Transverse colon (tissue), 4 donors: ENCODE results near the gene GSG1L. TPM values are rescaled to one million over a fixed set of nuclear protein-coding genes. Genes with fewer than 3 reads are reported as not detected.
A peak's percentile ranks its signal among the peaks of the same experiment; 100 is the strongest.

Experiments
- DNase-seq: peaks from one replicate; pipeline ENCODE4 v3.0.0-alpha.2; 2019
- H3K27ac ChIP-seq, 4 donors: fragments of 200-600 bp; sonication (generic); 2 replicates each; pipeline ENCODE4 v1.5.1; 2016 to 2018; ENCODE audit warnings: inconsistent platforms in 4 of 4
- H3K27me3 ChIP-seq: fragments of 200-600 bp; sonication (generic); 2 replicates; pipeline ENCODE4 v1.5.1; 2017; ENCODE audit warnings: inconsistent platforms
- H3K36me3 ChIP-seq, 4 donors: fragments of 200-600 bp; sonication (generic); 2 replicates each; pipeline ENCODE4 v1.5.1; 2017 to 2019; ENCODE audit warnings: inconsistent platforms in 4 of 4
- H3K4me1 ChIP-seq, 4 donors: fragments of 200-600 bp; sonication (generic); 2 replicates each; pipeline ENCODE4 v1.5.1; 2017 to 2020; ENCODE audit warnings: inconsistent platforms in 4 of 4
- H3K4me3 ChIP-seq, 4 donors: fragments of 200-600 bp; sonication (generic); 1 replicate in 1 of 4; 2 replicates in 3 of 4; pipeline versions ENCODE4 v1.5.1 to v1.6.1; 2017 to 2019; ENCODE audit warnings: inconsistent platforms in 4 of 4
- H3K9me3 ChIP-seq, 2 donors: fragments of 200-600 bp; sonication (generic); 2 replicates each; pipeline ENCODE4 v1.5.1; 2017 to 2019; ENCODE audit warnings: inconsistent platforms in 2 of 2
- EP300 ChIP-seq: sonication (generic); formaldehyde crosslinking; IDR thresholded peaks from one replicate; pipeline ENCODE4 v1.6.1; 2017; ENCODE audit warnings: antibody characterized with exemption, low read depth
- POLR2A ChIP-seq: fragments of 450-650 bp; IDR thresholded peaks from one replicate; pipeline ENCODE4 v1.6.1; 2016; ENCODE audit warnings: antibody characterized with exemption, mild to moderate bottlenecking, moderate library complexity
- POLR2AphosphoS5 ChIP-seq, 3 donors: sonication (generic); formaldehyde crosslinking; IDR thresholded peaks; one replicate each; pipeline ENCODE4 v1.6.1; 2016; ENCODE audit warnings: antibody characterized with exemption in 3 of 3
- WGBS, 2 donors: methylation state at CpG; one replicate each; pipeline ENCODE4 v1.1.5; 2018; ENCODE audit warnings: low coverage in 1 of 2; 5-methylcytosine and 5-hydroxymethylcytosine counted together
- in situ Hi-C, 4 donors: fragments of 200-750 bp; cut with MboI; loops; one replicate each; pipeline versions ENCODE4 v1.15.0 to v1.15.1; 2017; ENCODE audit warnings: low sequenced_read_pairs in 3 of 4, low pct_ligation_motif_present in 1 of 4, low pct_unique_long_range_greater_than_20kb in 1 of 4
- intact Hi-C: fragments of 100-400 bp; cut with DNase I; formaldehyde crosslinking; loops from one replicate; pipeline ENCODE4 v1.15.1; 2023; ENCODE audit warnings: low total_unique reads
- total RNA-seq, 4 donors: library from RNA; depleted of rRNA; stranded (reverse); fragments of >200 nt; gene quantifications; one replicate each; pipeline ENCODE4 v1.1.0, GENCODE V29; 2016
- TF ChIP-seq, protein P1 (sequence below), 5 experiments: fragments of 200-600 bp in 3 of 5; fragments of 450-650 bp in 2 of 5; sonication (generic) in 3 of 5; IDR thresholded peaks; 1 replicate in 2 of 5; 2 replicates in 3 of 5; pipeline ENCODE4 v1.5.1; 2016 to 2017; ENCODE audit warnings: antibody characterized with exemption in 5 of 5, inconsistent platforms in 3 of 5, mild to moderate bottlenecking in 2 of 5, moderate library complexity in 1 of 5

GSG1L gene
- total RNA-seq, 4 donors from 2014 or later = not detected

DNA sequence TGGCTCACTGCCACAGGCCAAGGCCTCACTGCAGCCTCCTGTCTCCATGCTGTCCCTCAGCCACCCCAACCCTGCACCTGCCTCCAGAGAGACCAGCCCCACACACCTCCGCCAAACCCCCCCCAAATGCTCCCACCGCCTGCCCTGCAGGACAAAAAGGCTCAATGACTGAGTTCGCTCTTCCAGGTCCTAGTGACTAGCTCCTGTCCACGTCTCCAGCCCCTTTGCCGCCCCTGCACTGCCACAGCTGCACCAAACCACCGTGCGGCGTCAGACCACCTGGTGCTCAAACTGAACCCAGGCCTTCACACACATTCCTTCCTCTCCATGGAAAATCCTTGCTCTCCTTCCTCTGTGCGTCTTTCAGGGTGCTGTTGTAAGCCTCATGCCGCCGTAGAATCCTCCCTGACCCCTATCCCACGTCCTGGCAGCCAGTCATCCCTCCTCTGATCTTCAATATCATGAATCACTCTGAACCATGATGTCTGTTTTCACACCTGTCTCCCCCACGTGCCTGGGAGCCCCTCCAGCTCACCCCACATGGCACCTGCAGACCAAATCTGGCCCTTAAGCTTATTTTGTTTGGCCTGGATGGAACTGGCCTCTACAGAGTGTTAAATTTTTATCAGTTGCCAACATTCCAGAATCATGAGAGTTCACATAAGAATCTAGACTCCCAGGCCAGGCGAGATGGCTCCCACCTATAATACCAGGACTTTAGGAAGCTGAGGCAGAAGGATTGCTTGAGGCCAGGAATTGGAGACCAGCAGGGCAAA, 4.3 kb upstream of the GSG1L start:
- DNase-seq = no peak
- 73 to 79% methylated on average over 5 to 14 of the region's 14 CpGs for WGBS, 2 donors
- Histone ChIP-seq H3K27me3 (peaks cover 22% of the 10 kb centered on the region), H3K36me3 (no peaks in the 10 kb centered on the region), H3K4me1 (peaks cover 0 to 1% (median 0%) of the 10 kb centered on the region in 4 donors), H3K9me3 (no peaks in the 10 kb centered on the region), H3K27ac (no peak overlapping the region), H3K4me3 (no peak overlapping the region)
- TF ChIP-seq, protein P1, sequence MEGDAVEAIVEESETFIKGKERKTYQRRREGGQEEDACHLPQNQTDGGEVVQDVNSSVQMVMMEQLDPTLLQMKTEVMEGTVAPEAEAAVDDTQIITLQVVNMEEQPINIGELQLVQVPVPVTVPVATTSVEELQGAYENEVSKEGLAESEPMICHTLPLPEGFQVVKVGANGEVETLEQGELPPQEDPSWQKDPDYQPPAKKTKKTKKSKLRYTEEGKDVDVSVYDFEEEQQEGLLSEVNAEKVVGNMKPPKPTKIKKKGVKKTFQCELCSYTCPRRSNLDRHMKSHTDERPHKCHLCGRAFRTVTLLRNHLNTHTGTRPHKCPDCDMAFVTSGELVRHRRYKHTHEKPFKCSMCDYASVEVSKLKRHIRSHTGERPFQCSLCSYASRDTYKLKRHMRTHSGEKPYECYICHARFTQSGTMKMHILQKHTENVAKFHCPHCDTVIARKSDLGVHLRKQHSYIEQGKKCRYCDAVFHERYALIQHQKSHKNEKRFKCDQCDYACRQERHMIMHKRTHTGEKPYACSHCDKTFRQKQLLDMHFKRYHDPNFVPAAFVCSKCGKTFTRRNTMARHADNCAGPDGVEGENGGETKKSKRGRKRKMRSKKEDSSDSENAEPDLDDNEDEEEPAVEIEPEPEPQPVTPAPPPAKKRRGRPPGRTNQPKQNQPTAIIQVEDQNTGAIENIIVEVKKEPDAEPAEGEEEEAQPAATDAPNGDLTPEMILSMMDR (IDR thresholded peaks at IDR 0.05) = no peak
- TF ChIP-seq POLR2A = no peak
- intact Hi-C loops = loop anchor here (10.0 kb wide), 1 partner anchor 333 kb away; no protein-coding TSS in a partner anchor
- in situ Hi-C loops = loop anchor here in 2 of 4 donors (25.0 kb wide), 1 partner anchor 455 kb away; no protein-coding TSS in a partner anchor

DNA sequence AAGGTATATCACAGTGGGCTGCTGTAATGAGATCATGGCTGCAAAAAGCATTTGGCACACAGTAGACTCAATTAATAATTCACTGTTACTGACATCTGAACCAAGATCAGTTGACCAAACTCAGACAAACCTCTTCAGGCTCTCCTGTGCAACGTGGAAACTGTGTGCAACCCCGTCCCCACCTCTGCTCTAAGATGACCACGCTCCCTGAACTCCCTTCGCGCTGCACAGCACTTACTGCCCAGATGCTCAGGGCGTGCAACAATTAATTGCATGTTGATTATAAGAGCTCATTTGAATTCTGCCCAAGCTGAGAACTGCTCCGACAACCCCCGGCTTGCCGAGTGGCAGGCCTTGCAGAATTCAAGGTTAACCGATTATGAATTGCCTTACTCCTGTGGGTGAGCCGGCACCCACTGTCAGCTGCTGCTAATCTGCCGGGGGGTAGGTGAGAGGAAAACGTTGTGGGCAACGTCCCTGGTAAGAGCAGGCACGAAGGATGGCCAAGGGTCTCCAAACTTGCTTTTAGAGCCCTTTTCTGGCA, 1.3 kb upstream of the GSG1L start:
- Histone ChIP-seq H3K9me3 (no peaks in the 10 kb centered on the region), H3K27me3 (peaks cover 51% of the 10 kb centered on the region), H3K27ac (no peak overlapping the region), H3K4me1 (peaks cover 0 to 5% (median 0%) of the 10 kb centered on the region in 4 donors), H3K36me3 (no peaks in the 10 kb centered on the region), H3K4me3 (no peak overlapping the region)
- DNase-seq = no peak
- 71% methylated on average over 15 of the region's 15 CpGs; no CpG with 5 or more reads in 1 of the 2 donors for WGBS, 2 donors
- TF ChIP-seq EP300 = no peak
- in situ Hi-C loops = loop anchor here in 2 of 4 donors (25.0 kb wide), 1 partner anchor 452 kb away; no protein-coding TSS in a partner anchor
- intact Hi-C loops = loop anchor here (10.0 kb wide), 1 partner anchor 330 kb away; no protein-coding TSS in a partner anchor

DNA sequence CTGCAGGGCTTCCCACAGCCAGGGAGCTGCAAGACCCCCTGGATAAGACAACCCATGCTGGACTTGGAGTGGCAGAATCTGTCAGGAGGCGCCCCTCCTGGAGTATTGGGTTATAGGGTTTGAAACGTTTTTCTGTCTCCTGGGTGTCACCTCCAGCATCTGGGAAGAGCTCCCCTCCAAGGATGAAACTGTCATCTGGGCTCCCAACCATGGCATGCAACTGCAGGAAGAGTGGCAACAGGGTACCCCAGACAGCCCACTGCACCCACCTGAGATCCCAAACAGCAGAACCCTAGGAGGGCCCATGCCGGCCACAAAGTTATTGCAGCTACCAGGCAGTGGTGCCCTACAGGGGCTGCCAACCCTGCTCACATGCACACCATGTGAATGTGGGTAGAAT, 636 bp upstream of the GSG1L start:
- no peak overlapping the region for H3K27ac ChIP-seq
- no peaks in the 10 kb centered on the region for H3K9me3 ChIP-seq
- DNase-seq = no peak
- TF ChIP-seq EP300 = no peak
- no peak for TF ChIP-seq POLR2AphosphoS5 (IDR thresholded peaks at IDR 0.05)
- no peak for TF ChIP-seq POLR2A
- peaks cover 56% of the 10 kb centered on the region for H3K27me3 ChIP-seq
- no peak overlapping the region for H3K4me3 ChIP-seq
- intact Hi-C loops = loop anchor here (10.0 kb wide), 1 partner anchor 329 kb away; no protein-coding TSS in a partner anchor
- WGBS, 2 donors = 42% methylated on average over 3 of the region's 3 CpGs; no CpG with 5 or more reads in 1 of the 2 donors
- H3K4me1 ChIP-seq = peaks cover 0 to 5% (median 0%) of the 10 kb centered on the region in 4 donors
- H3K36me3 ChIP-seq = no peaks in the 10 kb centered on the region
- in situ Hi-C loops = loop anchor here in 2 of 4 donors (25.0 kb wide), 1 partner anchor 452 kb away; no protein-coding TSS in a partner anchor

DNA sequence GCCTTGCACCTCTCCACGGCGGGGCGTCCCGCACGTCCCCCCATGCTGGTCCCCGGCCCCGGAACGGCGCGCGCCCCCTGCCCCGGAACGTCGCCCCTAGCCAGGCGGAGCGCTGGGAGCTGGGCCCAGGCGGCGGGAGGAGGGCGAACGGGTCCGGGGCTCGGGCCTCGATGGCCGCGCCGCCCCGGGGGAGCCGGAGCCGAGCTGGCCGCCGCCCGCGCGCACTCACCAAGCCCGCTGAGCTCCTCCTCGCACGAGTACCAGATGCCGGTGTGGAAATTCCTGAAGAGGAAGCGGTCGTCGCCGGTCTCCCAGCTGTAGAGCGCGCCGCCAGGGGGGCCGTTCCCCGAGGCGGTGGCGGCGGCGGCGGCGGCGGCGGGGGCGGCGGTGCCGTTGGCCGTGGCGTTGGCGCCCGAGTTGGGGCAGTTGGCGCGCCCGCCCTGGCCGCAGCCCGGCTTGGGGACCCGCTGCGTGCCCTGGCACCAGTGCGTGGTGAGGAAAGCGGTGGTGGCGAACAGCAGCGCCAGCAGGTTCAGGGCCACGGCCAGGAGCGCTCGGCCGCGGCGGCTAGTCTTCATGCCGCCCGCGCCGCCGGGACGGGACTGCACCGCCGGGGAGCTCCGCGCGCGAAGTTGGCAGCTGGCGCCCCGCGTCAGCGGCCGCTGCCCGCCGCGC, 530 bp downstream of the GSG1L start:
- no peak for DNase-seq
- TF ChIP-seq POLR2AphosphoS5 (IDR thresholded peaks at IDR 0.05) (no peak), EP300 (no peak), POLR2A (no peak)
- TF ChIP-seq, protein P1 (IDR thresholded peaks at IDR 0.05) = no peak
- Histone ChIP-seq H3K4me3 (peak overlapping the region in 2 of 4 donors; percentile 21 to 42), H3K4me1 (peaks cover 0 to 5% (median 0%) of the 10 kb centered on the region in 4 donors), H3K9me3 (no peaks in the 10 kb centered on the region), H3K27me3 (peaks cover 62% of the 10 kb centered on the region), H3K36me3 (no peaks in the 10 kb centered on the region), H3K27ac (no peak overlapping the region)
- intact Hi-C loops = loop anchor here (10.0 kb wide), 1 partner anchor 328 kb away; no protein-coding TSS in a partner anchor
- in situ Hi-C loops = loop anchor here in 2 of 4 donors (25.0 kb wide), 1 partner anchor 451 kb away; no protein-coding TSS in a partner anchor
- 1% methylated on average over 65 of the region's 99 CpGs; no CpG with 5 or more reads in 1 of the 2 donors for WGBS, 2 donors
